HG02981 (cell line): Measurements from ENCODE around the gene CTAGE9.

Source experiments
- ATAC-seq: cut with Tn5 transposase; IDR thresholded peaks from one replicate; pipeline ENCODE4 v1.9.1; 2021; ENCODE audit warnings: mild to moderate bottlenecking, moderate library complexity; ENCODE audit not compliant: unreplicated experiment

Gene CTAGE9

GRCh38 chr6:131680868-131681267, 29.9 kb downstream of the CTAGE9 start:
- ATAC-seq, result no peak

- ATAC-seq, result no peak
Observed at GRCh38 chr6:131678442-131678841, 32.4 kb downstream of the CTAGE9 start.

- ATAC-seq, result no peak
Observed at GRCh38 chr6:131673184-131673583, 37.6 kb downstream of the CTAGE9 start.

GRCh38 chr6:131669891-131670290, 40.9 kb downstream of the CTAGE9 start:
- ATAC-seq, result no peak

- ATAC-seq, result no peak
Observed at GRCh38 chr6:131663578-131664165, 47.1 kb downstream of the CTAGE9 start.

GRCh38 chr6:131660195-131660594, 50.6 kb downstream of the CTAGE9 start:
- ATAC-seq, result no peak
